Sigmoid colon (tissue), 4 donors: ENCODE data around the gene RPS19BP1.

ENCODE experiments used
- EP300 ChIP-seq, 4 donors: sonication (generic); formaldehyde crosslinking; IDR thresholded peaks; one replicate each; pipeline ENCODE4 v1.6.1; 2017; ENCODE audit warnings: antibody characterized with exemption in 4 of 4
- POLR2A ChIP-seq, 2 donors: fragments of 450-650 bp; IDR thresholded peaks; one replicate each; pipeline ENCODE4 v1.6.1; 2016; ENCODE audit warnings: antibody characterized with exemption in 2 of 2, mild to moderate bottlenecking in 2 of 2, moderate library complexity in 2 of 2
- POLR2AphosphoS5 ChIP-seq, 4 donors: sonication (generic); formaldehyde crosslinking; IDR thresholded peaks; one replicate each; pipeline ENCODE4 v1.6.1; 2017; ENCODE audit warnings: antibody characterized with exemption in 4 of 4
- TF ChIP-seq, protein P1 (sequence below), 4 experiments: fragments of 450-650 bp in 3 of 4; fragments of 200-600 bp in 1 of 4; IDR thresholded peaks; one replicate each; pipeline ENCODE4 v1.5.1; 2016 to 2019; ENCODE audit warnings: antibody characterized with exemption in 4 of 4, mild to moderate bottlenecking in 3 of 4, moderate library complexity in 2 of 4

DNA sequence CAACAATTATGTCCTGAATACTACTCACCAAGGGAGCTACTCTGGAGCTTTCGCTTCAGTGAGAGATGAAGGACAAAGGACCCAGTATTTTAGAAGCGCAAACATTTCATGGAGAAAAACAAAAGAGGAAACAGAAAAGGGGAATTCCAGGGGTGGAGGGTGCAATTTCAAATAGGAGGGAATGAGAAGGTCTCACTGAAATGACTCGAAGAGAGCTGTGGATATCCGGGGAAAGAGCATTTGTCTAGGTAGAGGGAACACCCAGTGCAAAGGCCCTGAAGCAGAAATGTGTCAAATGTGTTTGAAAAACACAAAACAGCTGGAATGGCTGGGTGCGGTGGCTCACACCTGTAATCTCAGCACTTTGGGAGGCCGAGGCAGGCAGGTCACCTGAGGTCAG is 2.4 kb downstream of the RPS19BP1 start:
- TF ChIP-seq, protein P1, sequence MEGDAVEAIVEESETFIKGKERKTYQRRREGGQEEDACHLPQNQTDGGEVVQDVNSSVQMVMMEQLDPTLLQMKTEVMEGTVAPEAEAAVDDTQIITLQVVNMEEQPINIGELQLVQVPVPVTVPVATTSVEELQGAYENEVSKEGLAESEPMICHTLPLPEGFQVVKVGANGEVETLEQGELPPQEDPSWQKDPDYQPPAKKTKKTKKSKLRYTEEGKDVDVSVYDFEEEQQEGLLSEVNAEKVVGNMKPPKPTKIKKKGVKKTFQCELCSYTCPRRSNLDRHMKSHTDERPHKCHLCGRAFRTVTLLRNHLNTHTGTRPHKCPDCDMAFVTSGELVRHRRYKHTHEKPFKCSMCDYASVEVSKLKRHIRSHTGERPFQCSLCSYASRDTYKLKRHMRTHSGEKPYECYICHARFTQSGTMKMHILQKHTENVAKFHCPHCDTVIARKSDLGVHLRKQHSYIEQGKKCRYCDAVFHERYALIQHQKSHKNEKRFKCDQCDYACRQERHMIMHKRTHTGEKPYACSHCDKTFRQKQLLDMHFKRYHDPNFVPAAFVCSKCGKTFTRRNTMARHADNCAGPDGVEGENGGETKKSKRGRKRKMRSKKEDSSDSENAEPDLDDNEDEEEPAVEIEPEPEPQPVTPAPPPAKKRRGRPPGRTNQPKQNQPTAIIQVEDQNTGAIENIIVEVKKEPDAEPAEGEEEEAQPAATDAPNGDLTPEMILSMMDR (IDR thresholded peaks at IDR 0.05): no peak
- TF ChIP-seq POLR2AphosphoS5 (IDR thresholded peaks at IDR 0.05): no peak
- no peak for TF ChIP-seq POLR2A (IDR thresholded peaks at IDR 0.05)
- no peak for TF ChIP-seq EP300 (IDR thresholded peaks at IDR 0.05)
